ENCODE data around the gene KRT2. TPM values are rescaled to one million over a fixed set of nuclear protein-coding genes. Genes with fewer than 3 reads are reported as not detected.

The KRT2 gene
- total RNA-seq, 1 experiment from 2014 or later = not detected

- no peak for DNase-seq (ENCODE audit: low spot score)
- in situ Hi-C loops (cut with HindIII; ENCODE audit: low sequenced_read_pairs) = no loop called here
These were observed 21.3 kb downstream of the KRT2 start for GRCh38 chr12:52630599-52631200.

- no peak for DNase-seq (ENCODE audit: low spot score)
- in situ Hi-C loops (cut with HindIII; ENCODE audit: low sequenced_read_pairs) = no loop called here
These were observed 22.0 kb downstream of the KRT2 start for GRCh38 chr12:52630008-52630500.

GRCh38 chr12:52629281-52630007, 22.6 kb downstream of the KRT2 start:
- no peak for DNase-seq (ENCODE audit: low spot score)
- in situ Hi-C loops (cut with HindIII; ENCODE audit: low sequenced_read_pairs) = no loop called here

GRCh38 chr12:52628841-52629240, 23.2 kb downstream of the KRT2 start:
- in situ Hi-C loops (cut with HindIII; ENCODE audit: low sequenced_read_pairs) = no loop called here
- DNase-seq (ENCODE audit: low spot score) = no peak

- in situ Hi-C loops (cut with HindIII; ENCODE audit: low sequenced_read_pairs) = no loop called here
- no peak for DNase-seq (ENCODE audit: low spot score)
These were observed 23.9 kb downstream of the KRT2 start for GRCh38 chr12:52628111-52628507.

- DNase-seq (ENCODE audit: low spot score) = no peak
- in situ Hi-C loops (cut with HindIII; ENCODE audit: low sequenced_read_pairs) = no loop called here
These were observed 24.5 kb downstream of the KRT2 start for GRCh38 chr12:52627395-52628110.

GRCh38 chr12:52622349-52622748, 29.7 kb downstream of the KRT2 start:
- in situ Hi-C loops (cut with HindIII; ENCODE audit: low sequenced_read_pairs) = no loop called here
- DNase-seq (ENCODE audit: low spot score) = no peak

- in situ Hi-C loops (cut with HindIII; ENCODE audit: low sequenced_read_pairs) = no loop called here
- DNase-seq (ENCODE audit: low spot score) = no peak
These were observed 33.1 kb downstream of the KRT2 start for GRCh38 chr12:52618866-52619265.

GRCh38 chr12:52618216-52618615, 33.8 kb downstream of the KRT2 start, which contains the start of gene KRT73:
KRT73 (minus strand) TSS chr12:52618559; CDS start chr12:52618524, 35 bp downstream.
- DNase-seq (ENCODE audit: low spot score) = no peak
- in situ Hi-C loops (cut with HindIII; ENCODE audit: low sequenced_read_pairs) = no loop called here

- in situ Hi-C loops (cut with HindIII; ENCODE audit: low sequenced_read_pairs) = no loop called here
- no peak for DNase-seq (ENCODE audit: low spot score)
These were observed 34.6 kb downstream of the KRT2 start for GRCh38 chr12:52617403-52617785.

- in situ Hi-C loops (cut with HindIII; ENCODE audit: low sequenced_read_pairs) = no loop called here
- no peak for DNase-seq (ENCODE audit: low spot score)
These were observed 35.2 kb downstream of the KRT2 start for GRCh38 chr12:52616680-52617402.

- in situ Hi-C loops (cut with HindIII; ENCODE audit: low sequenced_read_pairs) = no loop called here
- DNase-seq (ENCODE audit: low spot score) = no peak
These were observed 36.1 kb downstream of the KRT2 start for GRCh38 chr12:52615912-52616311.

- in situ Hi-C loops (cut with HindIII; ENCODE audit: low sequenced_read_pairs) = no loop called here
- DNase-seq (ENCODE audit: low spot score) = no peak
These were observed 36.7 kb downstream of the KRT2 start for GRCh38 chr12:52615208-52615868.

- DNase-seq (ENCODE audit: low spot score) = no peak
These were observed 37.4 kb downstream of the KRT2 start for GRCh38 chr12:52614381-52615207.

GRCh38 chr12:52613384-52614030, 38.5 kb downstream of the KRT2 start:
- DNase-seq (ENCODE audit: low spot score) = no peak
- in situ Hi-C loops (cut with HindIII; ENCODE audit: low sequenced_read_pairs) = no loop called here

More at GRCh38 chr12:52614381-52615207, 37.4 kb downstream of the KRT2 start:
- in situ Hi-C loops (cut with HindIII; ENCODE audit: low sequenced_read_pairs) = no loop called here

GRCh38 chr12:52612431-52613383, 39.3 kb downstream of the KRT2 start:
- DNase-seq (ENCODE audit: low spot score) = no peak
- in situ Hi-C loops (cut with HindIII; ENCODE audit: low sequenced_read_pairs) = no loop called here

GRCh38 chr12:52611080-52611468, 40.9 kb downstream of the KRT2 start:
- no peak for DNase-seq (ENCODE audit: low spot score)
- in situ Hi-C loops (cut with HindIII; ENCODE audit: low sequenced_read_pairs) = no loop called here
